Sigmoid colon (tissue), 7 donors: ENCODE data around the gene AHCY. TPM values are rescaled to one million over a fixed set of nuclear protein-coding genes. Genes with fewer than 3 reads are reported as not detected.
A peak's percentile ranks its signal among the peaks of the same experiment; 100 is the strongest.

Source experiments
- DNase-seq: peaks from one replicate; pipeline ENCODE4 v3.0.0-alpha.2; 2019
- H3K27ac ChIP-seq, 4 donors: fragments of 200-600 bp; sonication (generic); one replicate each; pipeline ENCODE4 v1.5.1; 2016 to 2019; ENCODE audit warnings: mild to moderate bottlenecking in 1 of 4
- H3K27me3 ChIP-seq, 3 donors: fragments of 200-600 bp; sonication (generic); one replicate each; pipeline ENCODE4 v1.5.1; 2019; ENCODE audit warnings: mild to moderate bottlenecking in 1 of 3
- H3K36me3 ChIP-seq, 4 donors: fragments of 200-600 bp; sonication (generic); one replicate each; pipeline ENCODE4 v1.5.1; 2016 to 2019
- H3K4me1 ChIP-seq, 4 donors: fragments of 200-600 bp; sonication (generic); one replicate each; pipeline ENCODE4 v1.5.1; 2017 to 2019
- H3K4me3 ChIP-seq, 4 donors: fragments of 200-600 bp; sonication (generic); one replicate each; pipeline ENCODE4 v1.5.1; 2017 to 2019; ENCODE audit warnings: mild to moderate bottlenecking in 2 of 4, moderate library complexity in 1 of 4
- H3K9me3 ChIP-seq, 4 donors: fragments of 200-600 bp in 3 of 4; sonication (generic) in 3 of 4; one replicate each; pipeline versions ENCODE4 v1.5.1 to v1.6.1; 2013 to 2019
- EP300 ChIP-seq, 4 donors: sonication (generic); formaldehyde crosslinking; IDR thresholded peaks; one replicate each; pipeline ENCODE4 v1.6.1; 2017; ENCODE audit warnings: antibody characterized with exemption in 4 of 4
- POLR2A ChIP-seq, 2 donors: fragments of 450-650 bp; IDR thresholded peaks; one replicate each; pipeline ENCODE4 v1.6.1; 2016; ENCODE audit warnings: antibody characterized with exemption in 2 of 2, mild to moderate bottlenecking in 2 of 2, moderate library complexity in 2 of 2
- POLR2AphosphoS5 ChIP-seq, 4 donors: sonication (generic); formaldehyde crosslinking; IDR thresholded peaks; one replicate each; pipeline ENCODE4 v1.6.1; 2017; ENCODE audit warnings: antibody characterized with exemption in 4 of 4
- WGBS, 2 donors: extraction: QIAGEN DNeasy Blood & Tissue Kit; methylation state at CpG; one replicate each; pipeline ENCODE4 v1.1.7; 2013; 5-methylcytosine and 5-hydroxymethylcytosine counted together
- intact Hi-C: fragments of 100-400 bp; cut with DNase I; formaldehyde crosslinking; loops from one replicate; pipeline ENCODE4 v1.15.1; 2023
- polyA plus RNA-seq, 3 donors: library from polyadenylated mRNA; stranded (reverse); fragments of 200-250 nt; gene quantifications; one replicate each; pipeline ENCODE4 v1.2.3, GENCODE V29; 2013
- total RNA-seq, 4 donors: library from RNA; depleted of rRNA; stranded (reverse); fragments of >200 nt; gene quantifications; one replicate each; pipeline ENCODE4 v1.1.0, GENCODE V29; 2016
- TF ChIP-seq, protein P1 (sequence below), 4 experiments: fragments of 450-650 bp in 3 of 4; fragments of 200-600 bp in 1 of 4; IDR thresholded peaks; one replicate each; pipeline ENCODE4 v1.5.1; 2016 to 2019; ENCODE audit warnings: antibody characterized with exemption in 4 of 4, mild to moderate bottlenecking in 3 of 4, moderate library complexity in 2 of 4
- donor health status: healthy with polysubstance abuse.
- donor health status: Bipolar disorder and iron deficiency.
- donor health status: healthy.

Gene AHCY
- total and polyA plus RNA-seq, 7 donors: 74.5 to 106 (median 79.6) TPM

DNA sequence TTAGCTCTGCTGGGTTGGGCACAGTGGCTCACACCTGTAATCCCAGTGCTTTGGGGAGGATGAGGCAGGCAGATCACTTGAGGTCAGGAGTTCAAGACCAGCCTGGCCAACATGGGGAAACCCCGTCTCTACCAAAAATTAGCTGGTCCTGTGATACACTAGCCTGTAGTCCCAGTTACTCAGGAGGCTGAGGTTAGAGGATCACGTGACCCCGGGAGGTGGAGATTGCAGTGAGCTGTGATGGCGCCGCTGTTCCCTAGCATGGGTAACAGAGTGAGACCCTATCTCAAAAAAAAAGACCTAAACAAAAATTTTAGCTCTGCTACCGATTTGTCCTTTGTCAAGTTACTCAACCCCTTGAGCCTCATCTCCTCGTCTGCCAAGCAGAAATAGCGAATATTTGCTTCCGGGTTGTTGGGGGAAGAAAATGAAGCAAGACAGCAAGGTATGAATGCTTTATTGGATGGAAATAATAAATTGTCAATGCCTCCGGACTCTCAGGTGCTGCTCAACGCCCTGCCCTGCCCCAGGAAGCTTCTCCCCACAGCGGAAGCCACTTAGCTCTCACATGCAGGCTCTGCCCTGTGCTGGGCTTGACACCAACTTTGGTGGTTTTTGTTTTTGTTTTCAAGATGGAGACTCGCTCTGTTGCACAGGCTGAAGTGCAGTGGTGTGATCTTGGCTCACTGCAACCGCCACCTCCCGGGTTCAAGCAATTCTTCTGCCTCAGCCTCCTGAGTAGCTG, 35.0 kb upstream of the AHCY start:
- H3K4me3 ChIP-seq: no peak overlapping the region
- no peaks in the 10 kb centered on the region for H3K9me3 ChIP-seq
- no peaks in the 10 kb centered on the region for H3K36me3 ChIP-seq
- no peaks in the 10 kb centered on the region for H3K27me3 ChIP-seq
- TF ChIP-seq, protein P1, sequence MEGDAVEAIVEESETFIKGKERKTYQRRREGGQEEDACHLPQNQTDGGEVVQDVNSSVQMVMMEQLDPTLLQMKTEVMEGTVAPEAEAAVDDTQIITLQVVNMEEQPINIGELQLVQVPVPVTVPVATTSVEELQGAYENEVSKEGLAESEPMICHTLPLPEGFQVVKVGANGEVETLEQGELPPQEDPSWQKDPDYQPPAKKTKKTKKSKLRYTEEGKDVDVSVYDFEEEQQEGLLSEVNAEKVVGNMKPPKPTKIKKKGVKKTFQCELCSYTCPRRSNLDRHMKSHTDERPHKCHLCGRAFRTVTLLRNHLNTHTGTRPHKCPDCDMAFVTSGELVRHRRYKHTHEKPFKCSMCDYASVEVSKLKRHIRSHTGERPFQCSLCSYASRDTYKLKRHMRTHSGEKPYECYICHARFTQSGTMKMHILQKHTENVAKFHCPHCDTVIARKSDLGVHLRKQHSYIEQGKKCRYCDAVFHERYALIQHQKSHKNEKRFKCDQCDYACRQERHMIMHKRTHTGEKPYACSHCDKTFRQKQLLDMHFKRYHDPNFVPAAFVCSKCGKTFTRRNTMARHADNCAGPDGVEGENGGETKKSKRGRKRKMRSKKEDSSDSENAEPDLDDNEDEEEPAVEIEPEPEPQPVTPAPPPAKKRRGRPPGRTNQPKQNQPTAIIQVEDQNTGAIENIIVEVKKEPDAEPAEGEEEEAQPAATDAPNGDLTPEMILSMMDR (IDR thresholded peaks at IDR 0.05): no peak
- no peak for TF ChIP-seq POLR2A (IDR thresholded peaks at IDR 0.05)
- no peak for TF ChIP-seq EP300 (IDR thresholded peaks at IDR 0.05)
- no peak for TF ChIP-seq POLR2AphosphoS5 (IDR thresholded peaks at IDR 0.05)
- no peak overlapping the region for H3K27ac ChIP-seq
- H3K4me1 ChIP-seq: no peaks in the 10 kb centered on the region
- no peak for DNase-seq
- 84 to 88% methylated on average over 15 of the region's 15 CpGs for WGBS, 2 donors
- intact Hi-C loops: no loop called here

- no peaks in the 10 kb centered on the region for H3K36me3 ChIP-seq
- DNase-seq: no peak
- WGBS, 2 donors: 67 to 77% methylated on average over 1 of the region's 1 CpG
- no peaks in the 10 kb centered on the region for H3K4me1 ChIP-seq
- no peak for TF ChIP-seq POLR2AphosphoS5 (IDR thresholded peaks at IDR 0.05)
- TF ChIP-seq POLR2A (IDR thresholded peaks at IDR 0.05): no peak
- TF ChIP-seq, protein P1 (IDR thresholded peaks at IDR 0.05): no peak
- TF ChIP-seq EP300 (IDR thresholded peaks at IDR 0.05): no peak
- H3K27ac ChIP-seq: no peak overlapping the region
- H3K9me3 ChIP-seq: no peaks in the 10 kb centered on the region
- H3K4me3 ChIP-seq: no peak overlapping the region
- intact Hi-C loops: no loop called here
- no peaks in the 10 kb centered on the region for H3K27me3 ChIP-seq
These were observed 34.4 kb upstream of the AHCY start for GRCh38 chr20:34337544-34337943.

GRCh38 chr20:34334654-34335407, 31.7 kb upstream of the AHCY start:
- Histone ChIP-seq H3K27me3 (no peaks in the 10 kb centered on the region), H3K4me3 (no peak overlapping the region), H3K27ac (peak overlapping the region in 2 of 4 donors; percentile 26 to 35), H3K9me3 (no peaks in the 10 kb centered on the region), H3K4me1 (no peaks in the 10 kb centered on the region), H3K36me3 (no peaks in the 10 kb centered on the region)
- WGBS, 2 donors: 75 to 81% methylated on average over 5 of the region's 5 CpGs
- DNase-seq: peak; percentile 75
- intact Hi-C loops: no loop called here
- TF ChIP-seq, protein P1 (IDR thresholded peaks at IDR 0.05): no peak
- TF ChIP-seq EP300 (IDR thresholded peaks at IDR 0.05) (no peak), POLR2AphosphoS5 (IDR thresholded peaks at IDR 0.05) (no peak), POLR2A (IDR thresholded peaks at IDR 0.05) (no peak)

- Histone ChIP-seq H3K4me1 (no peaks in the 10 kb centered on the region), H3K27ac (peak overlapping the region in 1 of 4 donors; percentile 35), H3K4me3 (no peak overlapping the region), H3K27me3 (no peaks in the 10 kb centered on the region), H3K36me3 (no peaks in the 10 kb centered on the region), H3K9me3 (no peaks in the 10 kb centered on the region)
- no peak for TF ChIP-seq POLR2A (IDR thresholded peaks at IDR 0.05)
- TF ChIP-seq EP300 (IDR thresholded peaks at IDR 0.05): no peak
- TF ChIP-seq, protein P1 (IDR thresholded peaks at IDR 0.05): no peak
- no peak for TF ChIP-seq POLR2AphosphoS5 (IDR thresholded peaks at IDR 0.05)
- 38 to 75% methylated on average over 4 of the region's 4 CpGs for WGBS, 2 donors
- intact Hi-C loops: no loop called here
- DNase-seq: no peak
These were observed 30.6 kb upstream of the AHCY start for GRCh38 chr20:34333786-34334185.
